GM18951 (cell line): Measurements from ENCODE around the gene SH2D4B.

Experiments used
- POLR2A ChIP-seq: IDR thresholded peaks from 4 replicates; pipeline ENCODE4 v1.6.1; 2011; ENCODE audit warnings: mild to moderate bottlenecking; ENCODE audit not compliant: insufficient read length, insufficient read depth; ENCODE audit errors: extremely low read depth
- in situ Hi-C: fragments of 300-500 bp; cut with MboI; formaldehyde crosslinking; loops from one replicate; pipeline ENCODE4 v1.12.0; 2022; ENCODE audit warnings: low sequenced_read_pairs, mixed read lengths, inconsistent platforms; ENCODE audit not compliant: unreplicated experiment

SH2D4B gene

GRCh38 chr10:80552151-80552646 is 14.5 kb downstream of the SH2D4B start:
- in situ Hi-C loops, result no loop called here
- TF ChIP-seq POLR2A, result no peak

GRCh38 chr10:80553436-80553835 is 15.7 kb downstream of the SH2D4B start:
- in situ Hi-C loops, result no loop called here
- no peak for TF ChIP-seq POLR2A

GRCh38 chr10:80554050-80554449 is 16.3 kb downstream of the SH2D4B start:
- in situ Hi-C loops, result no loop called here
- TF ChIP-seq POLR2A, result no peak

- TF ChIP-seq POLR2A, result no peak
- in situ Hi-C loops, result no loop called here
Measured at GRCh38 chr10:80555415-80555814, 17.7 kb downstream of the SH2D4B start.

GRCh38 chr10:80561950-80562349 is 24.2 kb downstream of the SH2D4B start:
- TF ChIP-seq POLR2A, result no peak
- in situ Hi-C loops, result no loop called here

GRCh38 chr10:80567292-80567691 is 29.6 kb downstream of the SH2D4B start:
- no peak for TF ChIP-seq POLR2A
- in situ Hi-C loops, result no loop called here

- TF ChIP-seq POLR2A, result no peak
- in situ Hi-C loops, result no loop called here
Measured at GRCh38 chr10:80569131-80569895, 31.6 kb downstream of the SH2D4B start.

GRCh38 chr10:80571352-80571751 is 33.6 kb downstream of the SH2D4B start:
- TF ChIP-seq POLR2A, result no peak
- in situ Hi-C loops, result no loop called here

GRCh38 chr10:80579181-80579763 is 41.6 kb downstream of the SH2D4B start:
- in situ Hi-C loops, result no loop called here
- no peak for TF ChIP-seq POLR2A

- in situ Hi-C loops, result no loop called here
- TF ChIP-seq POLR2A, result no peak
Measured at GRCh38 chr10:80579849-80580637, 42.3 kb downstream of the SH2D4B start.

- TF ChIP-seq POLR2A, result no peak
- in situ Hi-C loops, result no loop called here
Measured at GRCh38 chr10:80580638-80581468, 43.2 kb downstream of the SH2D4B start.

GRCh38 chr10:80581469-80581835 is 43.8 kb downstream of the SH2D4B start:
- no peak for TF ChIP-seq POLR2A
- in situ Hi-C loops, result no loop called here
